PC-9 (cell line): ENCODE measurements around the gene TSLP.

Experiments
- EZH2 ChIP-seq: fragments of 200-600 bp; sonication (generic); IDR thresholded peaks from 2 replicates; pipeline ENCODE4 v1.8.0; 2017; ENCODE audit warnings: antibody characterized with exemption, low read depth
- TF ChIP-seq, protein P1 (sequence below): fragments of 200-600 bp; sonication (generic); conservative IDR thresholded peaks from 2 replicates; pipeline ENCODE4 v1.6.1; 2017; ENCODE audit warnings: mixed run types, antibody characterized with exemption, mild to moderate bottlenecking, moderate library complexity

DNA sequence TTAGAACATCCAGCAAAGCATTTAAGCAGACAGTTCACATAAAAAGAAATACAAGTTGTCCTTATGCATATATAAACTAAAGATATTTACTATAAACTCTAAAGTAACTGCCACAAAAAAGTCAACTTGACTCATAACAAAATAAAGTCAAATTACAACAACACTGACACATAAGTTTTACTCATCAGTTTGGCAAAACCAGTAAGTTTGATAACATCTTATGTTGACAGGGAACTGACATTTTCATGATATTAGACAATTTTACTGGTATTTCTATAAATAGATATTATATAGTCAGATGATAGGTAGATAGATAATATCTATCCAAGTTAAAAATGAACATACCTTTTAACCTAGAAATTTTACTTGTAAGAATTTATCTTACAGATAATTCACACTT lies 9.9 kb upstream of the TSLP start:
- TF ChIP-seq, protein P1, sequence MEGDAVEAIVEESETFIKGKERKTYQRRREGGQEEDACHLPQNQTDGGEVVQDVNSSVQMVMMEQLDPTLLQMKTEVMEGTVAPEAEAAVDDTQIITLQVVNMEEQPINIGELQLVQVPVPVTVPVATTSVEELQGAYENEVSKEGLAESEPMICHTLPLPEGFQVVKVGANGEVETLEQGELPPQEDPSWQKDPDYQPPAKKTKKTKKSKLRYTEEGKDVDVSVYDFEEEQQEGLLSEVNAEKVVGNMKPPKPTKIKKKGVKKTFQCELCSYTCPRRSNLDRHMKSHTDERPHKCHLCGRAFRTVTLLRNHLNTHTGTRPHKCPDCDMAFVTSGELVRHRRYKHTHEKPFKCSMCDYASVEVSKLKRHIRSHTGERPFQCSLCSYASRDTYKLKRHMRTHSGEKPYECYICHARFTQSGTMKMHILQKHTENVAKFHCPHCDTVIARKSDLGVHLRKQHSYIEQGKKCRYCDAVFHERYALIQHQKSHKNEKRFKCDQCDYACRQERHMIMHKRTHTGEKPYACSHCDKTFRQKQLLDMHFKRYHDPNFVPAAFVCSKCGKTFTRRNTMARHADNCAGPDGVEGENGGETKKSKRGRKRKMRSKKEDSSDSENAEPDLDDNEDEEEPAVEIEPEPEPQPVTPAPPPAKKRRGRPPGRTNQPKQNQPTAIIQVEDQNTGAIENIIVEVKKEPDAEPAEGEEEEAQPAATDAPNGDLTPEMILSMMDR, result no peak
- TF ChIP-seq EZH2, result no peak
